H1 (cell line): Measurements from ENCODE around the gene ADGRV1. TPM values are rescaled to one million over a fixed set of nuclear protein-coding genes. Genes with fewer than 3 reads are reported as not detected.

Experiments used
- CTCF ChIA-PET: fragments of 300-600 bp; sonication (Branson Sonifier 250); formaldehyde crosslinking; loops from one replicate; lab custom pipeline; 2021; ENCODE audit not compliant: partially characterized antibody; lab: Charles Lee
- POLR2A ChIA-PET: fragments of 300-600 bp; sonication (Branson Sonifier 250); formaldehyde crosslinking; loops from one replicate; lab custom pipeline; 2021; ENCODE audit warnings: inconsistent platforms; ENCODE audit not compliant: partially characterized antibody; lab: Charles Lee
- DNase-seq, 2 experiments: peaks; one replicate each; pipeline versions ENCODE4 v3.0.0 to v3.0.0-alpha.2; 2010 to 2022; ENCODE audit warnings: low spot score in 2 of 2, low read depth in 1 of 2, mixed read lengths in 1 of 2
- FAIRE-seq: peaks from 2 replicates; lab custom pipeline; 2011; peaks lifted over from hg19 to GRCh38; lab: Jason Lieb, UNC
- H2AFZ ChIP-seq: 2 replicates; pipeline ENCODE4 v1.8.1; 2012; ENCODE audit warnings: low read length, inconsistent platforms
- H2AK5ac ChIP-seq: 2 replicates; pipeline ENCODE4 v1.6.1; 2013; ENCODE audit warnings: low read depth, low read length
- H2BK120ac ChIP-seq: replicated peaks from 2 replicates; pipeline ENCODE3; 2013; ENCODE audit warnings: low read depth, low read length, inconsistent platforms
- H2BK12ac ChIP-seq: 2 replicates; pipeline ENCODE4 v1.6.1; 2013; ENCODE audit warnings: low read depth, low read length
- H2BK15ac ChIP-seq: 2 replicates; pipeline ENCODE4 v1.6.1; 2013; ENCODE audit warnings: low read length
- H2BK20ac ChIP-seq: 2 replicates; pipeline ENCODE4 v1.6.1; 2013; ENCODE audit warnings: low read length
- H2BK5ac ChIP-seq: 2 replicates; pipeline ENCODE4 v1.6.1; 2013; ENCODE audit warnings: low read depth, low read length
- H3K14ac ChIP-seq: 2 replicates; pipeline ENCODE4 v1.6.1; 2013; ENCODE audit warnings: inconsistent platforms; ENCODE audit not compliant: insufficient read length
- H3K18ac ChIP-seq: 2 replicates; pipeline ENCODE4 v1.6.1; 2013; ENCODE audit warnings: low read length; ENCODE audit errors: extremely low read depth
- H3K23ac ChIP-seq: 2 replicates; pipeline ENCODE4 v1.6.1; 2013; ENCODE audit warnings: inconsistent platforms; ENCODE audit not compliant: insufficient read length
- H3K23me2 ChIP-seq: 2 replicates; pipeline ENCODE4 v1.6.1; 2013; ENCODE audit warnings: low read depth, low read length
- H3K27ac ChIP-seq: 2 replicates; pipeline ENCODE4 v1.6.1; 2011; ENCODE audit warnings: low read depth, low read length, inconsistent platforms
- H3K27me3 ChIP-seq, 4 experiments: replicated peaks in 1 of 4; 1 replicate in 1 of 4; 2 replicates in 3 of 4; pipeline versions ENCODE4 v1.6.1 to v1.8.1; 2011 to 2013; ENCODE audit warnings: low read length in 3 of 4, mild to moderate bottlenecking in 3 of 4, inconsistent platforms in 2 of 4, mixed read lengths in 2 of 4, moderate library complexity in 1 of 4; ENCODE audit not compliant: control insufficient read depth in 3 of 4, insufficient read depth in 3 of 4; ENCODE audit errors: extremely low read depth in 1 of 4
- H3K36me3 ChIP-seq, 4 experiments: 2 replicates each; pipeline versions ENCODE4 v1.6.1 to v1.8.1; 2011 to 2013; ENCODE audit warnings: mild to moderate bottlenecking in 4 of 4, low read length in 3 of 4, moderate library complexity in 2 of 4, control low read depth in 1 of 4, inconsistent platforms in 1 of 4; ENCODE audit not compliant: insufficient read depth in 4 of 4, control insufficient read depth in 2 of 4
- H3K4ac ChIP-seq: replicated peaks from 2 replicates; pipeline ENCODE3; 2013; ENCODE audit warnings: low read length, low read depth, mixed read lengths, inconsistent platforms; ENCODE audit not compliant: insufficient read length
- H3K4me1 ChIP-seq, 4 experiments: replicated peaks in 1 of 4; 1 replicate in 1 of 4; 2 replicates in 3 of 4; pipeline versions ENCODE4 v1.6.1 to v1.8.1; 2011 to 2013; ENCODE audit warnings: low read length in 3 of 4, inconsistent platforms in 2 of 4, mixed read lengths in 1 of 4; ENCODE audit not compliant: insufficient read depth in 4 of 4, control insufficient read depth in 3 of 4
- H3K4me2 ChIP-seq, 2 experiments: 2 replicates each; pipeline versions ENCODE4 v1.6.1 to v1.8.1; 2011 to 2013; ENCODE audit warnings: low read depth in 2 of 2, low read length in 2 of 2, control low read depth in 1 of 2, inconsistent platforms in 1 of 2, mild to moderate bottlenecking in 1 of 2; ENCODE audit not compliant: insufficient read depth in 1 of 2
- H3K4me3 ChIP-seq, 4 experiments: fragments of 200-600, 300-600 bp in 1 of 4; sonication (generic), shearing (Covaris generic), sonication (Bioruptor Twin) in 1 of 4; 2 replicates each; pipeline versions ENCODE4 v1.5.1 to v1.8.1; 2011 to 2016; ENCODE audit warnings: low read length in 4 of 4, low read depth in 3 of 4, control low read depth in 2 of 4, inconsistent platforms in 2 of 4, mild to moderate bottlenecking in 2 of 4, mixed read lengths in 1 of 4, moderate library complexity in 1 of 4; ENCODE audit not compliant: insufficient read depth in 2 of 4; ENCODE audit errors: extremely low read depth in 1 of 4
- H3K56ac ChIP-seq: replicated peaks from 2 replicates; pipeline ENCODE3; 2013; ENCODE audit warnings: low read depth, mild to moderate bottlenecking, mixed read lengths, low read length, inconsistent platforms; ENCODE audit not compliant: insufficient read length
- H3K79me1 ChIP-seq: 2 replicates; pipeline ENCODE4 v1.6.1; 2013; ENCODE audit warnings: low read depth, low read length, control low read depth
- H3K79me2 ChIP-seq, 2 experiments: 2 replicates each; pipeline versions ENCODE4 v1.6.1 to v1.8.1; 2012 to 2013; ENCODE audit warnings: low read length in 2 of 2, mild to moderate bottlenecking in 2 of 2, inconsistent platforms in 1 of 2; ENCODE audit not compliant: insufficient read depth in 2 of 2, control insufficient read depth in 1 of 2
- H3K9ac ChIP-seq, 4 experiments: replicated peaks in 1 of 4; 1 replicate in 1 of 4; 2 replicates in 3 of 4; pipeline versions ENCODE4 v1.6.1 to v1.8.1; 2011 to 2013; ENCODE audit warnings: low read depth in 3 of 4, low read length in 3 of 4, control low read depth in 2 of 4, mild to moderate bottlenecking in 2 of 4, moderate library complexity in 2 of 4, inconsistent platforms in 1 of 4; ENCODE audit errors: extremely low read depth in 1 of 4
- H3K9me3 ChIP-seq, 2 experiments: 2 replicates each; pipeline versions ENCODE4 v1.6.1 to v1.8.1; 2012 to 2013; ENCODE audit warnings: mild to moderate bottlenecking in 2 of 2, moderate library complexity in 2 of 2, control low read depth in 1 of 2, inconsistent platforms in 1 of 2, low read depth in 1 of 2, low read length in 1 of 2, mixed read lengths in 1 of 2; ENCODE audit not compliant: insufficient read depth in 2 of 2
- H4K20me1 ChIP-seq, 2 experiments: replicated peaks in 1 of 2; 2 replicates each; pipeline versions ENCODE3 to v1.8.1; 2011 to 2013; ENCODE audit warnings: inconsistent platforms in 2 of 2, low read length in 2 of 2, mild to moderate bottlenecking in 1 of 2; ENCODE audit not compliant: insufficient read depth in 2 of 2, control insufficient read depth in 1 of 2
- H4K5ac ChIP-seq: 2 replicates; pipeline ENCODE4 v1.6.1; 2013; ENCODE audit warnings: low read length, low read depth, mixed read lengths, inconsistent platforms; ENCODE audit not compliant: insufficient read length
- H4K8ac ChIP-seq: 2 replicates; pipeline ENCODE4 v1.8.0; 2013; ENCODE audit warnings: mild to moderate bottlenecking, moderate library complexity, low read length, inconsistent platforms; ENCODE audit not compliant: insufficient read depth; ENCODE audit errors: extremely low read depth
- H4K91ac ChIP-seq: replicated peaks from 2 replicates; pipeline ENCODE3; 2013; ENCODE audit warnings: low read length, mixed read lengths, inconsistent platforms; ENCODE audit not compliant: insufficient read length
- EZH2 ChIP-seq: fragments of 200-600 bp; sonication (generic); IDR thresholded peaks from 2 replicates; pipeline ENCODE4 v1.7.1; 2012; ENCODE audit warnings: low read depth, mild to moderate bottlenecking, moderate library complexity, low read length, inconsistent platforms; ENCODE audit not compliant: severe bottlenecking
- SP2 ChIP-seq: IDR thresholded peaks from 2 replicates; pipeline ENCODE4 v1.6.1; 2012; ENCODE audit warnings: mild to moderate bottlenecking, low read length, inconsistent platforms
- TBP ChIP-seq: IDR thresholded peaks from 2 replicates; pipeline ENCODE4 v1.6.1; 2011; ENCODE audit warnings: low read depth, low read length, improper control_type of control experiment
- WGBS, 2 experiments: shearing (Covaris generic) in 1 of 2; methylation state at CpG; one replicate each; pipeline versions ENCODE4 v1.1.6 to v1.1.7; 2013 to 2015; ENCODE audit warnings: low lambda C conversion rate in 2 of 2, mixed read lengths in 2 of 2, inconsistent platforms in 1 of 2, low coverage in 1 of 2, missing lambda C conversion rate in 1 of 2; ENCODE audit not compliant: insufficient replicate concordance in 2 of 2, insufficient coverage in 1 of 2, insufficient read length in 1 of 2; ENCODE audit errors: extremely low coverage in 1 of 2, missing lambda C conversion rate in 1 of 2; 5-methylcytosine and 5-hydroxymethylcytosine counted together
- polyA plus RNA-seq, 7 experiments: library from polyadenylated mRNA; depleted of rRNA in 3 of 7; stranded (reverse) in 5 of 7; unstranded in 2 of 7; fragments of >200 nt in 5 of 7; fragments of 200-250 nt in 2 of 7; gene quantifications; 1 replicate in 5 of 7; 2 replicates in 1 of 7; 4 replicates in 1 of 7; pipeline versions ENCODE4 v1.2.1 to v1.2.3, GENCODE V29; 2011 to 2013; ENCODE audit warnings: missing spikeins in 2 of 7, mixed read lengths in 2 of 7
- total RNA-seq: library from RNA; stranded (reverse); fragmentation: NEBNext Ultra II Directional; extraction: Animal tissue kit (Norgen Biotek cat#: 25700); gene quantifications from 2 replicates; pipeline ENCODE4 v1.2.1, GENCODE V29; 2021

Gene ADGRV1
- total and polyA plus RNA-seq, 2 of the 8 experiments (the other 6 are each of a cell fraction or from before 2014, with no cell fraction given), result 53.1 to 62.2 TPM

DNA sequence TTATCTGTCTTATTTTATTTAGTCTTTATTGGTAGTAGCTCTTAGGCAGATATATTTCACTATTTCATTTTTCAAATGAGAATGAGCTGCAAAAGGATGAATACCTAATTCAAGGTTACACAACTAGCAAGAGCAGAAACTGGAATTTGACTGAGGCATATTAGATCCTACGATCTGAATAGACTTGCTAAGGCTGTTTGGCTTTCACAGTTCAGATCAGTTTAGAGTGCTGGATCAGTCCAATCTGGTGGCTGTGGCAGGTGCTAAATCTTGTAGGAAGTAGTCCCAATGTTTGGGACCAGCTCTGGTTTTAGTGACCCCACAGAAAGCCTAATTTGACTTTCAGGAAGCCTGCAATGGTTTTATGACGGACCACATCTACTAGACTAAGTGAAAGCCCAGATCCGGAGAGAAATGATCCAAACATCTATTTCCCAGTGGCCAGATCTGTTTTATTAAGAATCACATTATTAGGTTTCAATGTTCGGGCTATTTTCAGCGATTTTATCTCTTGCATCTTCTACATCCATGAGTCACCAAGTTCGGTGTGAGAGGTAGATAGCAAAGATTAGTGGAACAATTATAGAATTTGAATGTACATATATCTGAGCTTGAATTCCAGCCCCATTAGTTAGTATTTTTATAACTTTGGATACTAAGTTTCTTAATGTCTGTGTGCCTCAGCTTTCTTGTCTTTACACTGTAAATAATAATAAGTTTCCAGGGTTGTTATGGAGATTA lies 359.5 kb downstream of the ADGRV1 start:
- peaks cover 0 to 7% (median 2%) of the 10 kb centered on the region in 4 experiments; a peak in 2 of 8 replicates for H3K36me3 ChIP-seq
- H2AK5ac ChIP-seq, result no peak overlapping the region
- no peak overlapping the region for H4K5ac ChIP-seq
- no peak overlapping the region for H2AFZ ChIP-seq
- H3K27ac ChIP-seq, result no peak overlapping the region
- H3K9me3 ChIP-seq, result no peaks in the 10 kb centered on the region
- POLR2A ChIA-PET, result interaction anchor here (0.6 kb wide), 1 partner anchor 690 kb away, joined by 3 read pairs; no protein-coding TSS in a partner anchor
- H3K79me1 ChIP-seq, result no peaks in the 10 kb centered on the region
- H4K8ac ChIP-seq, result no peak overlapping the region
- no peak overlapping the region for H2BK120ac ChIP-seq
- no peak overlapping the region for H3K18ac ChIP-seq
- no peak overlapping the region for H3K4me2 ChIP-seq
- H3K9ac ChIP-seq, result no peak overlapping the region
- no peak overlapping the region for H2BK12ac ChIP-seq
- no peak overlapping the region for H3K14ac ChIP-seq
- H4K91ac ChIP-seq, result no peak overlapping the region
- H3K56ac ChIP-seq, result no peak overlapping the region
- H2BK5ac ChIP-seq, result no peak overlapping the region
- no peak for DNase-seq
- no peak overlapping the region for H3K23ac ChIP-seq
- 89% methylated on average over 6 of the region's 6 CpGs; no CpG with 5 or more reads in 1 of the 2 experiments for WGBS, 2 experiments
- no peak overlapping the region for H2BK20ac ChIP-seq
- CTCF ChIA-PET, result interaction anchor here (0.9 to 1.4 kb wide), 3 partner anchors 13 to 134 kb away, joined by 3 to 4 read pairs (median 3); no protein-coding TSS in a partner anchor
- no peak overlapping the region for H3K4ac ChIP-seq
- no peak for FAIRE-seq
- H3K27me3 ChIP-seq, result no peaks in the 10 kb centered on the region
- H2BK15ac ChIP-seq, result no peak overlapping the region
- H3K4me1 ChIP-seq, result no peaks in the 10 kb centered on the region
- H3K79me2 ChIP-seq, result no peaks in the 10 kb centered on the region
- H4K20me1 ChIP-seq, result no peaks in the 10 kb centered on the region
- no peak overlapping the region for H3K4me3 ChIP-seq
- no peaks in the 10 kb centered on the region for H3K23me2 ChIP-seq
- TF ChIP-seq SP2, result no peak
- TF ChIP-seq EZH2, result no peak
- no peak for TF ChIP-seq TBP
